ENCODE results near the gene CER1. TPM values are rescaled to one million over a fixed set of nuclear protein-coding genes. Genes with fewer than 3 reads are reported as not detected.

The CER1 gene
- total RNA-seq, 4 donors from 2014 or later: 0.61 to 0.97 TPM; not detected in 2

GRCh38 chr9:14719231-14719923 lies 3.2 kb downstream of the CER1 start:
- Histone ChIP-seq H3K27me3 (no peaks in the 10 kb centered on the region), H3K9me3 (no peaks in the 10 kb centered on the region), H3K27ac (no peak overlapping the region), H3K4me3 (no peak overlapping the region), H3K36me3 (no peaks in the 10 kb centered on the region), H3K4me1 (no peaks in the 10 kb centered on the region)
- DNase-seq: no peak
- intact Hi-C loops (cut with DNase I; ENCODE audit: low total_unique reads): no loop called here
- TF ChIP-seq POLR2A (IDR thresholded peaks at IDR 0.05): no peak
- TF ChIP-seq CTCF (IDR thresholded peaks at IDR 0.05): no peak

DNA sequence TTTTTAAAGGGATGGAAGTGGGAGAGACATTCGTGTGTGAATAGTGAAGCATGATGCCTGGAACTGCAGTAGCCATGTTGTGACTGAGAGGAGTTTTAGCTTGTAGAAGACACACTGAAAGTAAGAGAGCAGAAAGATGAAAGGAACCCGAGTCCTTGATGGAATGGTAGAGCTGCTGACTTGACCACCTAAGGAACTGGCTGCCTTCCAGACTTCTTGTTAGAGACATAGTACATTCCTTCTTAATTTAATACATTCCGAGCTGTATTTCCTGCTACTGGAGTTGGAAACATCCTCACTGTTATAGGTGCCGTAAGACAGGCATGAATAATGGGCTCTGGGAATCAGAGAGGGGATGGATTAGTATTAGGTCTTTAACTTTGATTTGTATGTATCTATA lies 7.4 kb downstream of the CER1 start:
- H3K27ac ChIP-seq: no peak overlapping the region
- no peaks in the 10 kb centered on the region for H3K4me1 ChIP-seq
- no peak for DNase-seq
- TF ChIP-seq POLR2A (IDR thresholded peaks at IDR 0.05): no peak
- no peak for TF ChIP-seq CTCF (IDR thresholded peaks at IDR 0.05)
- no peak overlapping the region for H3K4me3 ChIP-seq
- intact Hi-C loops (cut with DNase I; ENCODE audit: low total_unique reads): no loop called here
- no peaks in the 10 kb centered on the region for H3K27me3 ChIP-seq
- no peaks in the 10 kb centered on the region for H3K9me3 ChIP-seq
- H3K36me3 ChIP-seq: no peaks in the 10 kb centered on the region

DNA sequence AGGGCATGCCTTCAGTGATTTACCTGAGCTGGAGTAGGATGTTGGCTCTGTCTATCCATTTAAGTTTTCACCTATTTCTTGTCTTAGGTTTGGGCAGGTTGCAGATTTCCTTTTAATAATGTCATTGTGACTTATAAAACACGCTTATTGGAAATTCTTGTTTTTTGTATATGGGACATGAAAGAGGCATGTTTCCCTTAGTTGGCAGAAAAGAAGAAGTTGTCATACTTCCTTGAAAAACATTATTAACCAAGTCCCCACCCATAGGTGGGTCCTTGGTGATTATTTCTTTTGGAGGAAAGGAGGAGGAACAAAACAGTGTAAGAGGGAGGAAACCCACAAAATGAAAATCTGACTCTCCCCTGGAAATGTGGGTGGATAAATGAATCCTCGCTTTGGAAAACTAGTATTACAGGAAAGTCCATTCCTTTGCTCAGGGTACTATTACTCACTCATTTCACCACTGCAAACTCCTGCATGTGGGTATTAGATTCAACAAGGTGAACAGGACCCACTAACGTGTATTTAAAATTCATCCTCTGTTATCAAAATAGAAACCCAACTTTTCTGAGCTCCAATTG lies 9.3 kb downstream of the CER1 start:
- Histone ChIP-seq H3K9me3 (no peaks in the 10 kb centered on the region), H3K27me3 (no peaks in the 10 kb centered on the region), H3K36me3 (no peaks in the 10 kb centered on the region), H3K27ac (no peak overlapping the region), H3K4me3 (no peak overlapping the region), H3K4me1 (no peaks in the 10 kb centered on the region)
- DNase-seq: no peak
- TF ChIP-seq POLR2A (IDR thresholded peaks at IDR 0.05) (no peak), CTCF (IDR thresholded peaks at IDR 0.05) (no peak)
- intact Hi-C loops (cut with DNase I; ENCODE audit: low total_unique reads): no loop called here

- peaks cover 0 to 2% of the 10 kb centered on the region in 2 donors for H3K9me3 ChIP-seq
- TF ChIP-seq POLR2A (IDR thresholded peaks at IDR 0.05) (no peak), CTCF (IDR thresholded peaks at IDR 0.05) (no peak)
- H3K27me3 ChIP-seq: no peaks in the 10 kb centered on the region
- intact Hi-C loops (cut with DNase I; ENCODE audit: low total_unique reads): no loop called here
- DNase-seq: no peak
- no peak overlapping the region for H3K27ac ChIP-seq
- no peaks in the 10 kb centered on the region for H3K4me1 ChIP-seq
- H3K4me3 ChIP-seq: no peak overlapping the region
- no peaks in the 10 kb centered on the region for H3K36me3 ChIP-seq
These were observed 11.7 kb downstream of the CER1 start for GRCh38 chr9:14710804-14711203.

- no peaks in the 10 kb centered on the region for H3K27me3 ChIP-seq
- H3K4me3 ChIP-seq: no peak overlapping the region
- peaks cover 0 to 17% of the 10 kb centered on the region in 2 donors for H3K9me3 ChIP-seq
- TF ChIP-seq CTCF (IDR thresholded peaks at IDR 0.05) (no peak), POLR2A (IDR thresholded peaks at IDR 0.05) (no peak)
- no peaks in the 10 kb centered on the region for H3K36me3 ChIP-seq
- DNase-seq: no peak
- H3K4me1 ChIP-seq: no peaks in the 10 kb centered on the region
- no peak overlapping the region for H3K27ac ChIP-seq
- intact Hi-C loops (cut with DNase I; ENCODE audit: low total_unique reads): no loop called here
These were observed 15.9 kb downstream of the CER1 start for GRCh38 chr9:14706530-14707140.

Data from uterus (tissue), 4 donors.